Smooth muscle cell (in vitro differentiated cells): ENCODE results near the gene EFNA5. TPM values are rescaled to one million over a fixed set of nuclear protein-coding genes. Genes with fewer than 3 reads are reported as not detected.

ENCODE experiments used
- DNase-seq: peaks from one replicate; lab custom pipeline; 2025; ENCODE audit not compliant: unreplicated experiment; lab: John Stamatoyannopoulos, UW
- H2AFZ ChIP-seq: fragments of 200-600 bp; sonication (generic); 2 replicates; pipeline ENCODE4 v1.6.0; 2016; ENCODE audit warnings: antibody characterized with exemption, low read depth, mild to moderate bottlenecking
- H3F3A ChIP-seq: fragments of 200-600 bp; sonication (generic); 2 replicates; pipeline ENCODE4 v1.6.0; 2017; ENCODE audit warnings: antibody characterized with exemption, low read depth
- H3K27ac ChIP-seq: fragments of 200-600 bp; sonication (generic); 2 replicates; pipeline ENCODE4 v1.5.1; 2016; ENCODE audit warnings: low read depth, mild to moderate bottlenecking
- H3K27me3 ChIP-seq: fragments of 200-600 bp; sonication (generic); 2 replicates; pipeline ENCODE4 v1.6.1; 2016; ENCODE audit warnings: low read depth, mild to moderate bottlenecking
- H3K36me3 ChIP-seq: fragments of 200-600 bp; sonication (generic); 2 replicates; pipeline ENCODE4 v1.5.1; 2016; ENCODE audit warnings: low read depth
- H3K4me1 ChIP-seq: fragments of 200-600 bp; sonication (generic); 2 replicates; pipeline ENCODE4 v1.5.1; 2016; ENCODE audit warnings: low read depth
- H3K4me2 ChIP-seq: fragments of 200-600 bp; sonication (generic); 2 replicates; pipeline ENCODE4 v1.6.0; 2016; ENCODE audit warnings: mild to moderate bottlenecking
- H3K4me3 ChIP-seq: fragments of 200-600 bp; sonication (generic); 2 replicates; pipeline ENCODE4 v1.5.1; 2016; ENCODE audit warnings: mild to moderate bottlenecking
- H3K79me2 ChIP-seq: fragments of 200-600 bp; sonication (generic); 2 replicates; pipeline ENCODE4 v1.6.0; 2016; ENCODE audit warnings: low read depth, mild to moderate bottlenecking
- H3K9ac ChIP-seq: fragments of 200-600 bp; sonication (generic); 2 replicates; pipeline ENCODE4 v1.6.0; 2016; ENCODE audit warnings: low read depth
- H3K9me3 ChIP-seq: fragments of 200-600 bp; sonication (generic); replicated peaks from 2 replicates; pipeline ENCODE4 v1.5.1; 2016; ENCODE audit warnings: low read depth
- H4K20me1 ChIP-seq: fragments of 200-600 bp; sonication (generic); 2 replicates; pipeline ENCODE4 v1.6.0; 2016; ENCODE audit warnings: low read depth
- WGBS: methylation state at CpG from one replicate; pipeline ENCODE4 v1.1.7; 2016; ENCODE audit warnings: low lambda C conversion rate; 5-methylcytosine and 5-hydroxymethylcytosine counted together
- polyA plus RNA-seq: library from polyadenylated mRNA; unstranded; fragments of >200 nt; fragmentation: Nextera tagmentation; extraction: Ambion mirVana; gene quantifications from 2 replicates; pipeline ENCODE4 v1.2.1, GENCODE V29; 2016
- total RNA-seq: library from RNA; depleted of rRNA; stranded (reverse); fragments of >200 nt; gene quantifications from 2 replicates; pipeline ENCODE4 v1.2.3, GENCODE V29; 2014
- TF ChIP-seq, protein P1 (sequence below): fragments of 200-600 bp; sonication (generic); IDR thresholded peaks from 2 replicates; pipeline ENCODE4 v1.5.1; 2017; ENCODE audit warnings: borderline replicate concordance, mild to moderate bottlenecking, antibody characterized with exemption; ENCODE audit not compliant: insufficient read depth, poor library complexity, severe bottlenecking

The EFNA5 gene
- total and polyA plus RNA-seq, 2 experiments from 2014 or later: 0.32 to 8.8 TPM

- Histone ChIP-seq H3K36me3 (no peaks in the 10 kb centered on the region), H3K27ac (no peak overlapping the region), H2AFZ (no peak overlapping the region), H3K27me3 (no peaks in the 10 kb centered on the region), H3K4me1 (peaks cover 23% of the 10 kb centered on the region), H3K4me2 (no peak overlapping the region), H4K20me1 (no peaks in the 10 kb centered on the region), H3K4me3 (no peak overlapping the region), H3K9ac (no peak overlapping the region), H3F3A (peaks cover 4% of the 10 kb centered on the region), H3K9me3 (no peaks in the 10 kb centered on the region), H3K79me2 (no peaks in the 10 kb centered on the region)
- DNase-seq: no peak
- TF ChIP-seq, protein P1, sequence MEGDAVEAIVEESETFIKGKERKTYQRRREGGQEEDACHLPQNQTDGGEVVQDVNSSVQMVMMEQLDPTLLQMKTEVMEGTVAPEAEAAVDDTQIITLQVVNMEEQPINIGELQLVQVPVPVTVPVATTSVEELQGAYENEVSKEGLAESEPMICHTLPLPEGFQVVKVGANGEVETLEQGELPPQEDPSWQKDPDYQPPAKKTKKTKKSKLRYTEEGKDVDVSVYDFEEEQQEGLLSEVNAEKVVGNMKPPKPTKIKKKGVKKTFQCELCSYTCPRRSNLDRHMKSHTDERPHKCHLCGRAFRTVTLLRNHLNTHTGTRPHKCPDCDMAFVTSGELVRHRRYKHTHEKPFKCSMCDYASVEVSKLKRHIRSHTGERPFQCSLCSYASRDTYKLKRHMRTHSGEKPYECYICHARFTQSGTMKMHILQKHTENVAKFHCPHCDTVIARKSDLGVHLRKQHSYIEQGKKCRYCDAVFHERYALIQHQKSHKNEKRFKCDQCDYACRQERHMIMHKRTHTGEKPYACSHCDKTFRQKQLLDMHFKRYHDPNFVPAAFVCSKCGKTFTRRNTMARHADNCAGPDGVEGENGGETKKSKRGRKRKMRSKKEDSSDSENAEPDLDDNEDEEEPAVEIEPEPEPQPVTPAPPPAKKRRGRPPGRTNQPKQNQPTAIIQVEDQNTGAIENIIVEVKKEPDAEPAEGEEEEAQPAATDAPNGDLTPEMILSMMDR: no peak
- 96% methylated on average over 6 of the region's 6 CpGs for WGBS
These were observed 300.3 kb downstream of the EFNA5 start for GRCh38 chr5:107370396-107370968.

GRCh38 chr5:107369622-107370021, 301.1 kb downstream of the EFNA5 start:
- WGBS: 94% methylated on average over 1 of the region's 1 CpG

GRCh38 chr5:107368615-107369014, 302.1 kb downstream of the EFNA5 start:
- DNase-seq: no peak
- Histone ChIP-seq H3K4me3 (no peak overlapping the region), H3K79me2 (no peaks in the 10 kb centered on the region), H3K9me3 (no peaks in the 10 kb centered on the region), H3K36me3 (no peaks in the 10 kb centered on the region), H3K27ac (no peak overlapping the region), H3K9ac (no peak overlapping the region), H4K20me1 (no peaks in the 10 kb centered on the region), H3F3A (peaks cover 4% of the 10 kb centered on the region), H3K27me3 (no peaks in the 10 kb centered on the region), H3K4me1 (peaks cover 25% of the 10 kb centered on the region), H2AFZ (no peak overlapping the region), H3K4me2 (no peak overlapping the region)
- TF ChIP-seq, protein P1: no peak
- WGBS: 89% methylated on average over 7 of the region's 7 CpGs

More at GRCh38 chr5:107369622-107370021, 301.1 kb downstream of the EFNA5 start:
- TF ChIP-seq, protein P1: no peak
- H2AFZ ChIP-seq: no peak overlapping the region
- H3K4me2 ChIP-seq: no peak overlapping the region
- H3K4me3 ChIP-seq: no peak overlapping the region
- H4K20me1 ChIP-seq: no peaks in the 10 kb centered on the region
- DNase-seq: no peak
- peaks cover 25% of the 10 kb centered on the region for H3K4me1 ChIP-seq
- H3K9me3 ChIP-seq: no peaks in the 10 kb centered on the region
- H3K36me3 ChIP-seq: no peaks in the 10 kb centered on the region
- no peak overlapping the region for H3K9ac ChIP-seq
- no peak overlapping the region for H3K27ac ChIP-seq
- H3F3A ChIP-seq: peaks cover 4% of the 10 kb centered on the region
- H3K79me2 ChIP-seq: no peaks in the 10 kb centered on the region
- no peaks in the 10 kb centered on the region for H3K27me3 ChIP-seq

GRCh38 chr5:107367939-107368338, 302.8 kb downstream of the EFNA5 start:
- Histone ChIP-seq H3K4me2 (no peak overlapping the region), H3K36me3 (no peaks in the 10 kb centered on the region), H2AFZ (no peak overlapping the region), H3K27ac (no peak overlapping the region), H3K27me3 (no peaks in the 10 kb centered on the region), H3K9me3 (no peaks in the 10 kb centered on the region), H3K9ac (no peak overlapping the region), H3K4me3 (no peak overlapping the region), H3F3A (peaks cover 4% of the 10 kb centered on the region), H3K4me1 (peaks cover 25% of the 10 kb centered on the region), H4K20me1 (no peaks in the 10 kb centered on the region), H3K79me2 (no peaks in the 10 kb centered on the region)
- TF ChIP-seq, protein P1: no peak
- WGBS: 60% methylated on average over 2 of the region's 2 CpGs
- DNase-seq: no peak
